Measurements from ENCODE around the gene CCL7. TPM values are rescaled to one million over a fixed set of nuclear protein-coding genes. Genes with fewer than 3 reads are reported as not detected.

CCL7 gene
- total RNA-seq, 1 donor from 2014 or later: not detected

Other genes with a start within 250 kb of the CCL7 start
- gene CCL2, start 14.9 kb upstream of the CCL7 start, total RNA-seq: 2.2 TPM
- 0.28 TPM for gene CCL11, start 15.5 kb downstream of the CCL7 start, total RNA-seq
- gene CCL8, start 49.2 kb downstream of the CCL7 start, total RNA-seq: not detected
- gene CCL13, start 86.3 kb downstream of the CCL7 start, total RNA-seq: 0.24 TPM
- gene CCL1, start 93.0 kb downstream of the CCL7 start, total RNA-seq: not detected